Activated naive CD4-positive, alpha-beta T cell treated with anti-CD3 and anti-CD28 coated beads, Interleukin-2, amount 10 ng/mL, durations not matched to agents 7 days and 5 days (primary cell): Measurements from ENCODE around the gene HARS2.
"Not testable (repeated sequence)": the region's sequence is repeated elsewhere in the genome, so short reads cannot be mapped to it uniquely, and the experiment has no call there.

Source experiments
- CTCF ChIA-PET: fragments of 350-600 bp; sonication (Branson Sonifier 250); formaldehyde crosslinking; loops from one replicate; lab custom pipeline; 2021; ENCODE audit warnings: antibody characterized with exemption; lab: Charles Lee
- DNase-seq: peaks from one replicate; pipeline ENCODE4 v3.0.0-alpha.2; 2020
- H3K27ac Mint-ChIP-seq: one replicate; pipeline ENCODE4 v1.8.0; 2021; ENCODE audit warnings: mild to moderate bottlenecking, moderate library complexity, mixed read lengths
- H3K27me3 Mint-ChIP-seq: one replicate; pipeline ENCODE4 v1.8.0; 2021; ENCODE audit warnings: mild to moderate bottlenecking, mixed read lengths
- H3K36me3 Mint-ChIP-seq: one replicate; pipeline ENCODE4 v1.8.0; 2021; ENCODE audit warnings: mixed read lengths
- H3K4me1 Mint-ChIP-seq: one replicate; pipeline ENCODE4 v1.8.0; 2021; ENCODE audit warnings: mixed read lengths
- H3K4me3 Mint-ChIP-seq: one replicate; pipeline ENCODE4 v1.8.0; 2021; ENCODE audit warnings: mild to moderate bottlenecking, moderate library complexity, mixed read lengths
- H3K9me3 Mint-ChIP-seq: one replicate; pipeline ENCODE4 v1.8.0; 2021; ENCODE audit warnings: mixed read lengths

Gene HARS2

DNA sequence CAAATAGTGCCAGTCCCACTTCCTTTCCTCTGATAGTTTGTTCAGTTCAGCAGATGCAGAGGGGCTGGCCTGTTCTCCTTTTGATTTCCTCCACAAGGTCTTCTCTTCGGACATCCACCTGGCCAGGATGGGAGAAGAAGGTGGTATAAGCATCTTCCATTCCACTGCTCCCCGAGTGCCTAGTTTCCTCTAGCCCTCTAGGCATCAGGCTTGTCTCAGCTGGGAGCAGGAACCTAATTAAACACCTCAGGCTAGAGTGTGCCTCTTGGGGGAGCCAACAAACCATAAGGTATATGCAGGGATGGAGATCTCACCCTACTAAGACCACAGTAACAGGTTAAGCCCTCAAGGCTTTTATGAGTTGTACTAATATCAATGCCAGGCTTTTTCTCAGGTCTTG lies 17.0 kb upstream of the HARS2 start:
- CTCF ChIA-PET = interaction anchor here (1.1 kb wide), 1 partner anchor 36 kb away, joined by 4 read pairs; no protein-coding TSS in a partner anchor
- H3K27ac Mint-ChIP-seq = no peak overlapping the region
- no peaks in the 10 kb centered on the region for H3K9me3 Mint-ChIP-seq
- H3K4me3 Mint-ChIP-seq = no peak overlapping the region
- H3K4me1 Mint-ChIP-seq = no peaks in the 10 kb centered on the region
- peaks cover 48% of the 10 kb centered on the region for H3K36me3 Mint-ChIP-seq
- DNase-seq = no peak
- H3K27me3 Mint-ChIP-seq = no peaks in the 10 kb centered on the region

- DNase-seq = no peak
- H3K4me1 Mint-ChIP-seq = no peaks in the 10 kb centered on the region
- no peaks in the 10 kb centered on the region for H3K9me3 Mint-ChIP-seq
- no peak overlapping the region for H3K4me3 Mint-ChIP-seq
- no peak overlapping the region for H3K27ac Mint-ChIP-seq
- no peaks in the 10 kb centered on the region for H3K27me3 Mint-ChIP-seq
- CTCF ChIA-PET = interaction anchor here (1.1 kb wide), 1 partner anchor 36 kb away, joined by 4 read pairs; no protein-coding TSS in a partner anchor
- H3K36me3 Mint-ChIP-seq = peaks cover 47% of the 10 kb centered on the region
Observed at GRCh38 chr5:140674629-140675028, 16.6 kb upstream of the HARS2 start.

DNA sequence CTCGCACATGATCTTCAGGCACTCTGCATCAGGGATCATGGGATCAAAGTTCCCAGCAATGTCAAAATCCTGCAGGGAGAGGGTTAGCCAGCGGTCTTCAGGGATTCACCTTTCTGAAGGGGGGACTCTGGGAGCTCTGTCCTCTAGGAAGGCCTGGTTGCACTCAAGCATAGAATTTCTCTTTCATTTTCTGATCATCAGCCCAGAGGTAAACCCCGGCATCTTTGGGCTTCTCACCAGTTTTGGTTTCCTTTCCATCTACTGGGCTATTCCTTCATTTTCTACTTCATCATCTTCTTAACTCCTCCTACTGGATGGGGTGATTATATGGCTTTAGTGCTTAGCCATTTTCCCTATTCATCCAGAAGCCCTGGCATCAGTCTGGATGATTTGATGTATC lies 13.3 kb upstream of the HARS2 start:
- Mint-ChIP-seq H3K27ac (no peak overlapping the region), H3K4me3 (no peak overlapping the region), H3K4me1 (no peaks in the 10 kb centered on the region), H3K27me3 (no peaks in the 10 kb centered on the region), H3K9me3 (no peaks in the 10 kb centered on the region), H3K36me3 (peaks cover 46% of the 10 kb centered on the region)
- no peak for DNase-seq
- CTCF ChIA-PET = interaction anchor here (0.6 to 0.9 kb wide), 3 partner anchors 9 to 879 kb away, joined by 3 read pairs; no protein-coding TSS in a partner anchor

- no peaks in the 10 kb centered on the region for H3K9me3 Mint-ChIP-seq
- peaks cover 49% of the 10 kb centered on the region for H3K36me3 Mint-ChIP-seq
- no peaks in the 10 kb centered on the region for H3K27me3 Mint-ChIP-seq
- no peaks in the 10 kb centered on the region for H3K4me1 Mint-ChIP-seq
- DNase-seq = no peak
- no peak overlapping the region for H3K27ac Mint-ChIP-seq
- CTCF ChIA-PET = no interaction called here
- no peak overlapping the region for H3K4me3 Mint-ChIP-seq
Observed at GRCh38 chr5:140678993-140679392, 12.3 kb upstream of the HARS2 start.

DNA sequence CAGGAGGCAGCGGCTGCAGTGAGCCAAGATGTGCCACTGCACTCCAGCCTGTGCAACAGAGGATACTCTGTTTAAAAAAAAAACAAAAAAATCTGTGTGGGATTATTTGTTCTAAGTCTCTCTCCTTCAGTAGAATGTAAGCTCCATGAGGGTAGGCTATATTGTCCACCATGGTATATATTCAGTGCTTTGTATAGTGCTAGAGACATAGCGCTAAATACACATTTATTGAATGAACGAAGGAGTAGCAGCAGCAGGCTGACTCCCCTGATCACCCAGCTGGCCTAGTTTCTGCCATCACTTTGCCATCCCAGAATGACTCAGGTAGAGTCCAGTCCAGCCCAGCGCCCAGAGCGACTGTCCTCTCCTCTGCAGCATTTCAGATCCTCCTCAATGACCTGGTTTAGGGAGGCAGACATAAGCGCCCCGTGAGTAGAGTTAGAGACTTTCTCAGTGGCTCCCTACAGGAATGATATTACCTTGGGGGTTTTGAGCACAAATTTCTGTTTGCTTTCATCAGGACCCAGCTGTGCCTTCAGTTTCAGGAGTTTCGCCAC lies 801 bp upstream of the HARS2 start:
- CTCF ChIA-PET = interaction anchor here (0.9 to 1.0 kb wide), 2 partner anchors 9 to 141 kb away, joined by 3 to 4 read pairs; partner anchors contain the start of gene ZMAT2
- Mint-ChIP-seq H3K36me3 (peaks cover 36% of the 10 kb centered on the region), H3K4me1 (peaks cover 55% of the 10 kb centered on the region), H3K27me3 (no peaks in the 10 kb centered on the region), H3K4me3 (peak overlapping the region; percentile 100), H3K27ac (peak overlapping the region; percentile 94), H3K9me3 (no peaks in the 10 kb centered on the region)
- no peak for DNase-seq

DNA sequence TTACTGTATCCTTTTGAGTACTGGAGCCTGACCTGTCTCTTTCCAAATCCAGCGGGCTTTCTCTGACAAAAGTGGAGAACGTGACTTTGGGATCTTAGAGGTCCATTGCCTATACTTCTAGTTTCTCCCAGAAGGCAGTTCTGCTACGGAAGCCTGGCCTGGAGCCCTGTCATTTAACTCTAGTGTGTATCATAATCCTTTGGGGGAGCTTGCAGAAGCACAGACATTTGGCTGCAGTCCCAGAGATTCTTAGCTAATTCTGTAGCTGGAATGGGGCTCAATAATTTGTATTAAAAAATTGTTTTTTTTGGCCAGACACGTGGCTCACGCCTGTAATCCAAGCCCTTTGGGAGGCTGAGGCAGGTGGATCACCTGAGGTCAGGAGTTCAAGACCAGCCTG lies 3.0 kb downstream of the HARS2 start:
- Mint-ChIP-seq H3K4me3 (no peak overlapping the region), H3K27me3 (no peaks in the 10 kb centered on the region), H3K4me1 (peaks cover 48% of the 10 kb centered on the region), H3K27ac (no peak overlapping the region), H3K9me3 (no peaks in the 10 kb centered on the region), H3K36me3 (peaks cover 63% of the 10 kb centered on the region)
- DNase-seq = no peak
- CTCF ChIA-PET = no interaction called here

GRCh38 chr5:140696891-140697492 lies 5.7 kb downstream of the HARS2 start:
- H3K4me1 Mint-ChIP-seq = peaks cover 49% of the 10 kb centered on the region
- no peak overlapping the region for H3K27ac Mint-ChIP-seq
- CTCF ChIA-PET = no interaction called here
- no peaks in the 10 kb centered on the region for H3K27me3 Mint-ChIP-seq
- no peaks in the 10 kb centered on the region for H3K9me3 Mint-ChIP-seq
- H3K4me3 Mint-ChIP-seq = no peak overlapping the region
- no peak for DNase-seq
- peaks cover 64% of the 10 kb centered on the region for H3K36me3 Mint-ChIP-seq

DNA sequence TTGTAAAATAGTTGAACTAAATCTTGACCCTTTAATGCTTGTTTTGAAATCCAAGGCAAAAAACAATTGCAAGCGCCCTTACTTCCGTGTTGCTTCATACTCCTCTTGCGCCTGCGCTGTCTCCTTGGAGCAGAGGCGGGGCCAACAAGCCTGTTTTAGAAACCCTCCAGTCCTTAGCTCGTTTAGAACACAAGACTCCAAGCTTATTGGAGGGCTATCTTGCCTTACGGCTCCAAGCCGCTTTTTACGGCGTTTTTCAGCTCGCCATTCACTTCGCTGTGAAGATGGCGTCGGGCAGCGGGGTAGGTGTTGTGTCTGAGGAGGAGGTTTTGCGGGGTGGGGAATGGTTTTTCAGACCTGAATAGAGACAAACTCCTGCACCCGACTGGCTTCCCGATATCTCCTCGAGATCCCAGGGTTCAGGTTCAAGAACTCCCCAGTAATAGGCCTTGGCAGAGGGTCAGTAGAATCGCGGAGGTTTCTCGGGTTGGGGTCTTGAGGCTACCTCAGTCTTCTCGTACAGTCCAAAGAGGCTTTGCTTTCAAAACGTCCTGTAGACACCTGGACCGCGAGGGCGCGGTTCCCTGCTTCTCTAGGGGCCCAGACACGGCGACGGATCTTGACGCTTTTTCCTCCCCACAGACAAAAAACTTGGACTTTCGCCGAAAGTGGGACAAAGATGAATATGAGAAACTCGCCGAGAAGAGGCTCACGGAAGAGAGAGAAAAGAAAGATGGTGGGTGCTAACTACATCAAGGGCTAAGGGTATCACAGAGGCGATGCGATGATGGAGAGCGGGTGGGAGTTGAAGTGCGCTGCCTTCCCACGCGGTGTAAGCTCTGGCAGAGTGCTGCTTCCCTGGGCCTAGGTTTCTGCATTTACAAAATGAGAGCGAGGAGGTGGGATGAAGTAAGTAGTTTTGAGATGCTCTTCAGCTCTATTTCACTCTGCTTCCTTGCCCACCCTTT lies 9.2 kb downstream of the HARS2 start, which contains the start of gene ZMAT2:
ZMAT2 (plus strand) TSS at position 271 of the 968 bp plus-strand sequence; CDS start at position 285, 14 bp downstream.
- DNase-seq = peak; percentile 97
- peak within 1 kb of the TSS; percentile 93 for H3K4me3 Mint-ChIP-seq
- H3K9me3 Mint-ChIP-seq = no peaks in the 10 kb centered on the region
- H3K27me3 Mint-ChIP-seq = no peaks in the 10 kb centered on the region
- H3K27ac Mint-ChIP-seq = peak within 1 kb of the TSS; percentile 90
- H3K36me3 Mint-ChIP-seq = peaks cover 72% of the 10 kb centered on the region
- peaks cover 35% of the 10 kb centered on the region for H3K4me1 Mint-ChIP-seq
- CTCF ChIA-PET = interaction anchor here (0.9 to 1.6 kb wide), 3 partner anchors 10 to 153 kb away, joined by 3 to 6 read pairs (median 3); partner anchors contain the start of genes EIF4EBP3 and HARS1

- Mint-ChIP-seq H3K4me1 (peaks cover 23% of the 10 kb centered on the region), H3K4me3 (no peak overlapping the region), H3K27ac (no peak overlapping the region), H3K9me3 (no peaks in the 10 kb centered on the region), H3K36me3 (peaks cover 36% of the 10 kb centered on the region), H3K27me3 (peaks cover 13% of the 10 kb centered on the region)
- CTCF ChIA-PET = interaction anchor here (1.4 kb wide), 1 partner anchor 61 kb away, joined by 3 read pairs; the partner anchor contains the start of genes IK and NDUFA2
- DNase-seq = no peak
Observed at GRCh38 chr5:140707812-140708211, 16.6 kb downstream of the HARS2 start.

- Mint-ChIP-seq H3K4me1 (peaks cover 25% of the 10 kb centered on the region), H3K36me3 (peaks cover 31% of the 10 kb centered on the region), H3K27me3 (peaks cover 16% of the 10 kb centered on the region)
- not testable (repeated sequence) for DNase-seq, H3K4me3 Mint-ChIP-seq, H3K9me3 Mint-ChIP-seq, H3K27ac Mint-ChIP-seq
- CTCF ChIA-PET = interaction anchor here (0.7 to 1.4 kb wide), 2 partner anchors 34 to 62 kb away, joined by 3 read pairs; partner anchors contain the start of genes IK and NDUFA2
Observed at GRCh38 chr5:140708787-140709186, 17.5 kb downstream of the HARS2 start.

- H3K9me3 Mint-ChIP-seq = no peaks in the 10 kb centered on the region
- H3K27me3 Mint-ChIP-seq = peaks cover 17% of the 10 kb centered on the region
- CTCF ChIA-PET = interaction anchor here (0.7 to 1.7 kb wide), 7 partner anchors 9 to 359 kb away, joined by 3 to 7 read pairs (median 4); no protein-coding TSS in a partner anchor
Observed at GRCh38 chr5:140710899-140711552, 19.8 kb downstream of the HARS2 start.

DNA sequence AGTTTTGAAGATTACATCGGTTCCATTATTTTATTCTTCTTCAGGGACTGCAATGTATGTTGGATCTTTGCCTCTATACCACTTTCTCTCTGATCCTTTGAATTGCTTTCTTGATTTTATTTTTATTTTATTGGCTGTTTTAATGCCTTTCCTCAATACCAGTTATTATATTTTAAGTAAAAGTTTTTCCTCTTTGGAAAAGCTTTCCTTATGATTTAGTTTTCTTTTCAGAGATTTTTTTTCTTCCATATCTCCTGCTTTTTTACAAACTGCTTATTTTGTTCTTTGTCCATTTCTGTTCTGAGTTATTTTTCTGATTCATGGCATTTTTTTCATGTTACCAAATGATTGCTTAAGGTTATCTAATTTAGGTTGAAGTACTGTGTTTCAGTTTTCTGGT lies 20.5 kb downstream of the HARS2 start:
- CTCF ChIA-PET = interaction anchor here (0.7 to 1.7 kb wide), 3 partner anchors 10 to 360 kb away, joined by 3 to 6 read pairs (median 4); no protein-coding TSS in a partner anchor
- no peak for DNase-seq
- Mint-ChIP-seq H3K36me3 (peaks cover 8% of the 10 kb centered on the region), H3K4me3 (peak overlapping the region; percentile 90), H3K4me1 (peaks cover 25% of the 10 kb centered on the region), H3K27me3 (peaks cover 17% of the 10 kb centered on the region), H3K27ac (peak overlapping the region; percentile 96), H3K9me3 (no peaks in the 10 kb centered on the region)

More at GRCh38 chr5:140710899-140711552, 19.8 kb downstream of the HARS2 start:
- Mint-ChIP-seq H3K27ac (peak overlapping the region; percentile 96), H3K36me3 (peaks cover 15% of the 10 kb centered on the region), H3K4me1 (peaks cover 25% of the 10 kb centered on the region), H3K4me3 (peak overlapping the region; percentile 90)
- peak; percentile 88 for DNase-seq

DNA sequence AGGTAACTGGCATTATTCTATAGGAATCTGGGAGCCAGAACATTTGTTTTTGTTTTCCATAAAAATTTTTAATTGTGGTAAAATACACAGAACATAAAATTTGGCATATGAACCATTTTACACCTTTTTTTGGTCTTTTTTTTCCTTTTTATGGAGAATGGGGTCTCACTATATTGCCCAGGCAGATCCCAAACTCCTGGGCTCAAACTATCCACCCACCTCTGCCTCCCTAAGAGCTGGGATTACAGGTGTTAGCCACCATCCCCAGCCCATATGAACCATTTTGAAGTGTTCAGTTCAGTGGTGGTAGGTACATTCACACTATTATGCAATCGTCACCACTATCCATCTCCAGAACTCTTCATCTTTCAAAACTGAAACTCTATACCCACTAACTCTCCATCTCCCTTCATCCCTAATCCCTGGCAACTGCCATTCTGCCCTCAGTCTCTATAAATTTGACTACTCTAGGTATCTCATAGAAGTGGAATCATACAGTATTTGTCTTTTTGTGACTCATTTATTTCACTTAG lies 22.4 kb downstream of the HARS2 start:
- DNase-seq = no peak
- peaks cover 25% of the 10 kb centered on the region for H3K4me1 Mint-ChIP-seq
- CTCF ChIA-PET = no interaction called here
- H3K36me3 Mint-ChIP-seq = peaks cover 4% of the 10 kb centered on the region
- no peak overlapping the region for H3K27ac Mint-ChIP-seq
- H3K9me3 Mint-ChIP-seq = no peaks in the 10 kb centered on the region
- peaks cover 17% of the 10 kb centered on the region for H3K27me3 Mint-ChIP-seq
- H3K4me3 Mint-ChIP-seq = no peak overlapping the region
